Frontal cortex (tissue), 4 donors: ENCODE data around the gene CSRNP3. TPM values are rescaled to one million over a fixed set of nuclear protein-coding genes. Genes with fewer than 3 reads are reported as not detected.

Source experiments
- DNase-seq, 2 donors: peaks; one replicate each; pipeline ENCODE4 v3.0.0; 2012; ENCODE audit warnings: low spot score in 2 of 2
- FAIRE-seq: peaks from 2 replicates; lab custom pipeline; 2012; peaks lifted over from hg19 to GRCh38; lab: Jason Lieb, UNC
- total RNA-seq: library from RNA; depleted of rRNA; stranded (reverse); fragments of >200 nt; gene quantifications from one replicate; pipeline ENCODE4 v1.2.3, GENCODE V29; 2014
- donor health status: control.
- donor health status: control.
- donor health status: control.

The CSRNP3 gene
- total RNA-seq, 1 donor from 2014 or later, result 214 TPM

GRCh38 chr2:165623783-165624469 lies 154.4 kb downstream of the CSRNP3 start:
- FAIRE-seq, result no peak
- no peak for DNase-seq

GRCh38 chr2:165624470-165624800 lies 154.9 kb downstream of the CSRNP3 start:
- FAIRE-seq (no peak), DNase-seq (no peak)

GRCh38 chr2:165627470-165627869 lies 158.0 kb downstream of the CSRNP3 start:
- no peak for DNase-seq
- FAIRE-seq, result no peak

GRCh38 chr2:165629776-165630175 lies 160.3 kb downstream of the CSRNP3 start:
- FAIRE-seq, result no peak

GRCh38 chr2:165630236-165630635 lies 160.7 kb downstream of the CSRNP3 start:
- FAIRE-seq (no peak), DNase-seq (no peak)

More at GRCh38 chr2:165629776-165630175, 160.3 kb downstream of the CSRNP3 start:
- DNase-seq, result no peak

GRCh38 chr2:165631089-165631488 lies 161.6 kb downstream of the CSRNP3 start:
- FAIRE-seq (no peak), DNase-seq (no peak)

- DNase-seq, result no peak
- FAIRE-seq, result no peak
These were observed 163.1 kb downstream of the CSRNP3 start for GRCh38 chr2:165632594-165632993.

- no peak for DNase-seq
- FAIRE-seq, result no peak
These were observed 163.9 kb downstream of the CSRNP3 start for GRCh38 chr2:165633431-165633830.

- DNase-seq (no peak), FAIRE-seq (no peak)
These were observed 164.8 kb downstream of the CSRNP3 start for GRCh38 chr2:165634282-165634681.

- DNase-seq, result peak; percentile 11 to 18
- FAIRE-seq, result no peak
These were observed 165.4 kb downstream of the CSRNP3 start for GRCh38 chr2:165634855-165635254.

GRCh38 chr2:165635532-165635931 lies 166.0 kb downstream of the CSRNP3 start:
- no peak for DNase-seq
- FAIRE-seq, result no peak

GRCh38 chr2:165636959-165637358 lies 167.5 kb downstream of the CSRNP3 start:
- DNase-seq (no peak), FAIRE-seq (no peak)

- no peak for DNase-seq
- no peak for FAIRE-seq
These were observed 167.9 kb downstream of the CSRNP3 start for GRCh38 chr2:165637396-165637795.

- DNase-seq (no peak), FAIRE-seq (no peak)
These were observed 170.0 kb downstream of the CSRNP3 start for GRCh38 chr2:165639504-165639903.

GRCh38 chr2:165640247-165640929 lies 170.9 kb downstream of the CSRNP3 start:
- DNase-seq, result no peak
- no peak for FAIRE-seq

GRCh38 chr2:165645930-165646831 lies 176.7 kb downstream of the CSRNP3 start:
- DNase-seq (no peak), FAIRE-seq (no peak)

GRCh38 chr2:165647409-165647808 lies 177.9 kb downstream of the CSRNP3 start:
- FAIRE-seq, result no peak

GRCh38 chr2:165648801-165649200 lies 179.3 kb downstream of the CSRNP3 start:
- no peak for FAIRE-seq
- peak; percentile 2 to 6 for DNase-seq

More at GRCh38 chr2:165647409-165647808, 177.9 kb downstream of the CSRNP3 start:
- DNase-seq, result no peak

- no peak for FAIRE-seq
- no peak for DNase-seq
These were observed 181.7 kb downstream of the CSRNP3 start for GRCh38 chr2:165651233-165651632.

GRCh38 chr2:165655661-165656060 lies 186.2 kb downstream of the CSRNP3 start:
- no peak for FAIRE-seq
- DNase-seq, result no peak

- DNase-seq (no peak), FAIRE-seq (no peak)
These were observed 190.9 kb downstream of the CSRNP3 start for GRCh38 chr2:165660361-165660760.
